HCT116 (cell line): ENCODE data around the gene PRM3. TPM values are rescaled to one million over a fixed set of nuclear protein-coding genes. Genes with fewer than 3 reads are reported as not detected.

ENCODE experiments used
- ATAC-seq: fragments of 200-7000 bp; cut with Tn5 transposase; 2 replicates; pipeline ENCODE4 v1.9.1; 2020; ENCODE audit warnings: mild to moderate bottlenecking, moderate library complexity
- BruUV-seq: library from RNA; stranded (reverse); fragments of 400-500 nt; replicated peaks from 2 replicates; lab custom pipeline; 2021; lab: Mats Ljungman, UMichigan
- CTCF ChIA-PET: fragments of 300-600 bp; sonication (Branson Sonifier 250); formaldehyde crosslinking; loops from one replicate; lab custom pipeline; 2021; ENCODE audit warnings: antibody characterized with exemption; lab: Charles Lee
- POLR2A ChIA-PET: fragments of 300-600, 350-600 bp; sonication (Branson Sonifier 250); formaldehyde crosslinking; loops from one replicate; lab custom pipeline; 2021; ENCODE audit warnings: antibody characterized with exemption; lab: Charles Lee
- RAD21 ChIA-PET, 2 experiments: fragments of 300-600 bp; sonication (Branson Sonifier 250); formaldehyde crosslinking; loops; one replicate each; lab custom pipeline; 2023; ENCODE audit warnings: low total read pairs in 2 of 2; ENCODE audit not compliant: uncharacterized antibody in 2 of 2, unreplicated experiment in 2 of 2, low non-redundant PET in 1 of 2; lab: Charles Lee
- DNase-seq: peaks from one replicate; pipeline ENCODE4 v3.0.0-alpha.2; 2010; ENCODE audit warnings: low read depth, low spot score
- H2AFZ ChIP-seq: fragments of 200-600 bp; shearing (Covaris generic), sonication (generic); 2 replicates; pipeline ENCODE4 v1.6.1; 2017; ENCODE audit warnings: low read depth, mixed run types, mixed read lengths, antibody characterized with exemption, low read length; ENCODE audit not compliant: poor library complexity, severe bottlenecking
- H3K27ac ChIP-seq: 2 replicates; pipeline ENCODE4 v1.5.1; 2012; ENCODE audit warnings: low read depth, low read length
- H3K27me3 ChIP-seq: fragments of 200-600 bp; sonication (generic); 2 replicates; pipeline ENCODE4 v1.6.1; 2016; ENCODE audit warnings: mixed run types, low read length, mixed read lengths; ENCODE audit not compliant: insufficient read depth
- H3K36me3 ChIP-seq, 2 experiments: fragments of 200-500 bp in 1 of 2; fragments of 200-600 bp in 1 of 2; sonication (Bioruptor generic) in 1 of 2; sonication (generic) in 1 of 2; 2 replicates each; pipeline versions ENCODE4 v1.5.1 to v1.6.1; 2014 to 2016; ENCODE audit warnings: low read length in 2 of 2, inconsistent platforms in 1 of 2, mixed read lengths in 1 of 2, mixed run types in 1 of 2; ENCODE audit not compliant: insufficient read depth in 2 of 2, control insufficient read depth in 1 of 2
- H3K4me1 ChIP-seq, 2 experiments: fragments of 200-600 bp in 1 of 2; sonication (generic) in 1 of 2; 2 replicates each; pipeline versions ENCODE4 v1.5.1 to v1.6.1; 2012 to 2017; ENCODE audit warnings: low read length in 2 of 2, inconsistent platforms in 1 of 2, mild to moderate bottlenecking in 1 of 2, mixed read lengths in 1 of 2, mixed run types in 1 of 2, moderate library complexity in 1 of 2; ENCODE audit not compliant: insufficient read depth in 2 of 2, control insufficient read depth in 1 of 2
- H3K4me2 ChIP-seq: fragments of 200-600 bp; sonication (generic); 2 replicates; pipeline ENCODE4 v1.6.1; 2017; ENCODE audit warnings: mixed run types, low read length, mixed read lengths
- H3K4me3 ChIP-seq, 2 experiments: fragments of 200-600 bp in 1 of 2; sonication (generic) in 1 of 2; replicated peaks in 1 of 2; 2 replicates each; pipeline ENCODE4 v1.5.1; 2011 to 2016; ENCODE audit warnings: low read length in 2 of 2, control low read depth in 1 of 2, low read depth in 1 of 2, mild to moderate bottlenecking in 1 of 2, mixed read lengths in 1 of 2, mixed run types in 1 of 2
- H3K79me2 ChIP-seq: fragments of 200-600 bp; sonication (generic); 2 replicates; pipeline ENCODE4 v1.6.1; 2017; ENCODE audit warnings: mild to moderate bottlenecking, mixed run types, low read length, moderate library complexity, mixed read lengths; ENCODE audit not compliant: insufficient read depth
- H3K9ac ChIP-seq: fragments of 200-600 bp; sonication (generic); 2 replicates; pipeline ENCODE4 v1.6.1; 2016; ENCODE audit warnings: low read length, mixed read lengths
- H3K9me2 ChIP-seq: fragments of 200-600 bp; sonication (generic), shearing (Covaris generic); 2 replicates; pipeline ENCODE4 v1.6.1; 2017; ENCODE audit warnings: mixed run types, mild to moderate bottlenecking, moderate library complexity; ENCODE audit not compliant: insufficient read depth
- H3K9me3 ChIP-seq, 2 experiments: fragments of 200-500 bp in 1 of 2; fragments of 200-600 bp in 1 of 2; sonication (Bioruptor generic) in 1 of 2; sonication (generic) in 1 of 2; 2 replicates each; pipeline ENCODE4 v1.6.1; 2014 to 2017; ENCODE audit warnings: low read length in 2 of 2, mixed read lengths in 2 of 2, inconsistent platforms in 1 of 2, low read depth in 1 of 2, mild to moderate bottlenecking in 1 of 2, mixed run types in 1 of 2, moderate library complexity in 1 of 2; ENCODE audit not compliant: control insufficient read depth in 1 of 2, insufficient read depth in 1 of 2
- H4K20me1 ChIP-seq: fragments of 200-600 bp; sonication (generic), shearing (Covaris generic); 2 replicates; pipeline ENCODE4 v1.6.1; 2017; ENCODE audit warnings: mixed run types, mild to moderate bottlenecking, moderate library complexity; ENCODE audit not compliant: insufficient read depth
- FOSL1 ChIP-seq: IDR thresholded peaks from 2 replicates; pipeline ENCODE4 v1.6.1; 2012; ENCODE audit warnings: low read depth
- MAX ChIP-seq: IDR thresholded peaks from 2 replicates; pipeline ENCODE4 v1.6.1; 2012
- REST ChIP-seq: IDR thresholded peaks from 2 replicates; pipeline ENCODE4 v1.6.1; 2012; ENCODE audit warnings: low read depth
- SIN3A ChIP-seq: IDR thresholded peaks from 2 replicates; pipeline ENCODE4 v1.6.1; 2012; ENCODE audit warnings: low read depth
- ZNF274 ChIP-seq: fragments of 200-500 bp; sonication (Bioruptor generic); IDR thresholded peaks from 2 replicates; pipeline ENCODE4 v1.6.1; 2014; ENCODE audit warnings: mild to moderate bottlenecking, low read depth, low read length, inconsistent platforms
- intact Hi-C: fragments of 100-400 bp; cut with micrococcal nuclease; formaldehyde crosslinking; loops from 2 replicates; pipeline ENCODE4 v1.10.0; 2022
- total RNA-seq: library from RNA; stranded (reverse); gene quantifications from one replicate; pipeline ENCODE4 v1.2.1, GENCODE V29; 2021; ENCODE audit not compliant: unreplicated experiment

The PRM3 gene
- total RNA-seq, 1 experiment from 2014 or later: not detected

GRCh38 chr16:11254913-11255736 is 18.3 kb downstream of the PRM3 start:
- RAD21 ChIA-PET: interaction anchor here (0.6 to 2.4 kb wide), 10 partner anchors 102 to 284 kb away, joined by 3 to 19 read pairs (median 4); no protein-coding TSS in a partner anchor
- POLR2A ChIA-PET: interaction anchor here (0.6 to 4.0 kb wide), 35 partner anchors 8 to 313 kb away, joined by 3 to 30 read pairs (median 5); partner anchors contain the start of genes DEXI, PRM3 and TNP2
- BruUV-seq: no TSS peak
- Histone ChIP-seq H3K9me3 (no peaks in the 10 kb centered on the region), H3K9ac (peak overlapping the region; percentile 63), H2AFZ (no peak overlapping the region), H3K36me3 (no peaks in the 10 kb centered on the region), H3K4me3 (peak overlapping the region; percentile 49 to 79), H4K20me1 (no peaks in the 10 kb centered on the region), H3K9me2 (no peaks in the 10 kb centered on the region), H3K27ac (peak overlapping the region; percentile 85), H3K4me2 (peak overlapping the region; percentile 96), H3K4me1 (peaks cover 10 to 31% of the 10 kb centered on the region in 2 experiments; a peak in 3 of 4 replicates), H3K79me2 (no peaks in the 10 kb centered on the region), H3K27me3 (no peaks in the 10 kb centered on the region)
- CTCF ChIA-PET: interaction anchor here (0.9 to 3.0 kb wide), 17 partner anchors 9 to 306 kb away, joined by 3 to 55 read pairs (median 5); no protein-coding TSS in a partner anchor
- intact Hi-C loops: loop anchor here (5.0 kb wide), 2 partner anchors 117 to 557 kb away; no protein-coding TSS in a partner anchor
- TF ChIP-seq MAX (peak; percentile 86), REST (no peak), ZNF274 (no peak), FOSL1 (no peak), SIN3A (no peak)
- ATAC-seq: no peak; the same call in 1 of the 2 replicates
- no peak for DNase-seq
